ENCODE measurements around the gene JAK3.
"Not testable (repeated sequence)": the region's sequence is repeated elsewhere in the genome, so short reads cannot be mapped to it uniquely, and the experiment has no call there.

JAK3 gene

GRCh38 chr19:17777840-17778239 lies 69.9 kb downstream of the JAK3 start:
- not testable (repeated sequence) for DNase-seq (ENCODE audit: low spot score)

GRCh38 chr19:17775991-17776803 lies 71.6 kb downstream of the JAK3 start:
- DNase-seq (ENCODE audit: low spot score): no peak

GRCh38 chr19:17775245-17775927 lies 72.4 kb downstream of the JAK3 start:
- peak; percentile 54 for DNase-seq (ENCODE audit: low spot score)

All from AG08396 (cell line).